Loucy (cell line): Measurements from ENCODE around the gene FOXK2.

Source experiments
- H2AFZ ChIP-seq: fragments of 200-600 bp; sonication (generic); 2 replicates; pipeline ENCODE4 v1.6.0; 2016; ENCODE audit warnings: antibody characterized with exemption, mild to moderate bottlenecking, low read length, moderate library complexity
- H3F3A ChIP-seq: fragments of 200-600 bp; 2 replicates; pipeline ENCODE4 v1.6.0; 2016; ENCODE audit warnings: antibody characterized with exemption, low read depth, mild to moderate bottlenecking
- H3K27me3 ChIP-seq: fragments of 200-600 bp; sonication (generic); 2 replicates; pipeline ENCODE4 v1.6.1; 2014; ENCODE audit warnings: low read length, mild to moderate bottlenecking; ENCODE audit not compliant: insufficient read depth, poor library complexity, severe bottlenecking
- H3K36me3 ChIP-seq: fragments of 200-600 bp; sonication (generic); 2 replicates; pipeline ENCODE4 v1.6.1; 2016; ENCODE audit warnings: low read length; ENCODE audit not compliant: insufficient read depth
- H3K4me1 ChIP-seq: fragments of 200-600 bp; sonication (generic); 2 replicates; pipeline ENCODE4 v1.5.1; 2014; ENCODE audit warnings: low read length, mild to moderate bottlenecking; ENCODE audit not compliant: insufficient read depth, poor library complexity, severe bottlenecking
- H3K4me2 ChIP-seq: fragments of 200-600 bp; sonication (generic); 2 replicates; pipeline ENCODE4 v1.6.0; 2014; ENCODE audit warnings: antibody characterized with exemption, low read length, low read depth, mild to moderate bottlenecking; ENCODE audit not compliant: poor library complexity, severe bottlenecking
- H3K4me3 ChIP-seq: fragments of 200-600 bp; sonication (generic); 2 replicates; pipeline ENCODE4 v1.5.1; 2014; ENCODE audit warnings: low read length, mild to moderate bottlenecking, mixed read lengths; ENCODE audit not compliant: poor library complexity, severe bottlenecking
- H3K79me2 ChIP-seq: fragments of 200-600 bp; sonication (generic); 2 replicates; pipeline ENCODE4 v1.6.1; 2014; ENCODE audit warnings: low read length; ENCODE audit not compliant: insufficient read depth
- H3K9ac ChIP-seq: fragments of 200-600 bp; sonication (generic); 2 replicates; pipeline ENCODE4 v1.6.0; 2014; ENCODE audit warnings: mild to moderate bottlenecking, low read depth, low read length, moderate library complexity; ENCODE audit not compliant: poor library complexity, severe bottlenecking
- H3K9me2 ChIP-seq: fragments of 200-600 bp; sonication (generic); replicated peaks from 2 replicates; pipeline ENCODE4 v1.6.1; 2016; ENCODE audit warnings: low read depth, low read length, mixed read lengths
- H3K9me3 ChIP-seq: fragments of 200-600 bp; sonication (generic); 2 replicates; pipeline ENCODE4 v1.6.1; 2014; ENCODE audit warnings: mild to moderate bottlenecking, antibody characterized with exemption, low read length, low read depth; ENCODE audit not compliant: insufficient read depth
- H4K20me1 ChIP-seq: fragments of 200-600 bp; sonication (generic); 2 replicates; pipeline ENCODE4 v1.6.0; 2014; ENCODE audit warnings: antibody characterized with exemption, low read length, mild to moderate bottlenecking; ENCODE audit not compliant: insufficient read depth, poor library complexity, severe bottlenecking
- CTCF ChIP-seq: fragments of 200-600 bp; sonication (generic); conservative IDR thresholded peaks from 2 replicates; pipeline ENCODE4 v1.5.1; 2014; ENCODE audit warnings: mild to moderate bottlenecking, antibody characterized with exemption, low read length
- EZH2phosphoT487 ChIP-seq: fragments of 200-600 bp; IDR thresholded peaks from 2 replicates; pipeline ENCODE4 v1.6.1; 2018; ENCODE audit warnings: antibody characterized with exemption, mild to moderate bottlenecking, moderate library complexity, borderline replicate concordance

The FOXK2 gene

GRCh38 chr17:82592767-82593589 lies 73.4 kb downstream of the FOXK2 start:
- H3K4me3 ChIP-seq = peak overlapping the region; percentile 84
- peaks cover 27% of the 10 kb centered on the region for H3K36me3 ChIP-seq
- H3K4me1 ChIP-seq = peaks cover 47% of the 10 kb centered on the region
- no peaks in the 10 kb centered on the region for H4K20me1 ChIP-seq
- peak overlapping the region; percentile 96 for H3K9ac ChIP-seq
- peaks cover 25% of the 10 kb centered on the region for H3K79me2 ChIP-seq
- no peak overlapping the region for H2AFZ ChIP-seq
- no peaks in the 10 kb centered on the region for H3K27me3 ChIP-seq
- no peaks in the 10 kb centered on the region for H3K9me2 ChIP-seq
- no peaks in the 10 kb centered on the region for H3K9me3 ChIP-seq
- H3F3A ChIP-seq = peaks cover 22% of the 10 kb centered on the region
- H3K4me2 ChIP-seq = peak overlapping the region; percentile 98
- TF ChIP-seq EZH2phosphoT487 = no peak
- TF ChIP-seq CTCF = no peak

GRCh38 chr17:82593590-82594087 lies 74.1 kb downstream of the FOXK2 start:
- Histone ChIP-seq H3K9me3 (no peaks in the 10 kb centered on the region), H3K9me2 (no peaks in the 10 kb centered on the region), H3K4me1 (peaks cover 47% of the 10 kb centered on the region), H3K4me3 (peak overlapping the region; percentile 84), H4K20me1 (no peaks in the 10 kb centered on the region), H2AFZ (no peak overlapping the region), H3K79me2 (peaks cover 25% of the 10 kb centered on the region), H3K27me3 (no peaks in the 10 kb centered on the region), H3K4me2 (peak overlapping the region; percentile 98), H3F3A (peaks cover 22% of the 10 kb centered on the region), H3K9ac (peak overlapping the region; percentile 96), H3K36me3 (peaks cover 29% of the 10 kb centered on the region)
- no peak for TF ChIP-seq CTCF
- TF ChIP-seq EZH2phosphoT487 = no peak

GRCh38 chr17:82594571-82594970 lies 75.0 kb downstream of the FOXK2 start:
- TF ChIP-seq CTCF (no peak), EZH2phosphoT487 (no peak)
- no peaks in the 10 kb centered on the region for H3K27me3 ChIP-seq
- no peaks in the 10 kb centered on the region for H4K20me1 ChIP-seq
- H3K4me1 ChIP-seq = peaks cover 47% of the 10 kb centered on the region
- H3K79me2 ChIP-seq = peaks cover 25% of the 10 kb centered on the region
- peaks cover 29% of the 10 kb centered on the region for H3K36me3 ChIP-seq
- H2AFZ ChIP-seq = no peak overlapping the region
- H3K9me3 ChIP-seq = no peaks in the 10 kb centered on the region
- H3F3A ChIP-seq = peaks cover 22% of the 10 kb centered on the region
- H3K9me2 ChIP-seq = no peaks in the 10 kb centered on the region
- H3K4me3 ChIP-seq = peak overlapping the region; percentile 84
- H3K4me2 ChIP-seq = peak overlapping the region; percentile 98
- peak overlapping the region; percentile 53 for H3K9ac ChIP-seq
